ENCODE results near the gene IMP4.

- TF ChIP-seq POLR2A (IDR thresholded peaks at IDR 0.05) (no peak), POLR2AphosphoS5 (IDR thresholded peaks at IDR 0.05) (no peak)
- TF ChIP-seq, protein P1, sequence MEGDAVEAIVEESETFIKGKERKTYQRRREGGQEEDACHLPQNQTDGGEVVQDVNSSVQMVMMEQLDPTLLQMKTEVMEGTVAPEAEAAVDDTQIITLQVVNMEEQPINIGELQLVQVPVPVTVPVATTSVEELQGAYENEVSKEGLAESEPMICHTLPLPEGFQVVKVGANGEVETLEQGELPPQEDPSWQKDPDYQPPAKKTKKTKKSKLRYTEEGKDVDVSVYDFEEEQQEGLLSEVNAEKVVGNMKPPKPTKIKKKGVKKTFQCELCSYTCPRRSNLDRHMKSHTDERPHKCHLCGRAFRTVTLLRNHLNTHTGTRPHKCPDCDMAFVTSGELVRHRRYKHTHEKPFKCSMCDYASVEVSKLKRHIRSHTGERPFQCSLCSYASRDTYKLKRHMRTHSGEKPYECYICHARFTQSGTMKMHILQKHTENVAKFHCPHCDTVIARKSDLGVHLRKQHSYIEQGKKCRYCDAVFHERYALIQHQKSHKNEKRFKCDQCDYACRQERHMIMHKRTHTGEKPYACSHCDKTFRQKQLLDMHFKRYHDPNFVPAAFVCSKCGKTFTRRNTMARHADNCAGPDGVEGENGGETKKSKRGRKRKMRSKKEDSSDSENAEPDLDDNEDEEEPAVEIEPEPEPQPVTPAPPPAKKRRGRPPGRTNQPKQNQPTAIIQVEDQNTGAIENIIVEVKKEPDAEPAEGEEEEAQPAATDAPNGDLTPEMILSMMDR (IDR thresholded peaks at IDR 0.05), result no peak
Observed at GRCh38 chr2:130314377-130314776, 28.3 kb upstream of the IMP4 start.

Measured in breast epithelium (tissue), 3 donors.